HG02970 (cell line): ENCODE results near the gene BORCS8.
"Not testable (repeated sequence)": the region's sequence is repeated elsewhere in the genome, so short reads cannot be mapped to it uniquely, and the experiment has no call there.

ENCODE experiments used
- ATAC-seq: cut with Tn5 transposase; IDR thresholded peaks from one replicate; pipeline ENCODE4 v1.9.1; 2021; ENCODE audit warnings: mild to moderate bottlenecking, moderate library complexity, moderate number of reproducible peaks; ENCODE audit not compliant: unreplicated experiment, low FRiP score

Gene BORCS8

DNA sequence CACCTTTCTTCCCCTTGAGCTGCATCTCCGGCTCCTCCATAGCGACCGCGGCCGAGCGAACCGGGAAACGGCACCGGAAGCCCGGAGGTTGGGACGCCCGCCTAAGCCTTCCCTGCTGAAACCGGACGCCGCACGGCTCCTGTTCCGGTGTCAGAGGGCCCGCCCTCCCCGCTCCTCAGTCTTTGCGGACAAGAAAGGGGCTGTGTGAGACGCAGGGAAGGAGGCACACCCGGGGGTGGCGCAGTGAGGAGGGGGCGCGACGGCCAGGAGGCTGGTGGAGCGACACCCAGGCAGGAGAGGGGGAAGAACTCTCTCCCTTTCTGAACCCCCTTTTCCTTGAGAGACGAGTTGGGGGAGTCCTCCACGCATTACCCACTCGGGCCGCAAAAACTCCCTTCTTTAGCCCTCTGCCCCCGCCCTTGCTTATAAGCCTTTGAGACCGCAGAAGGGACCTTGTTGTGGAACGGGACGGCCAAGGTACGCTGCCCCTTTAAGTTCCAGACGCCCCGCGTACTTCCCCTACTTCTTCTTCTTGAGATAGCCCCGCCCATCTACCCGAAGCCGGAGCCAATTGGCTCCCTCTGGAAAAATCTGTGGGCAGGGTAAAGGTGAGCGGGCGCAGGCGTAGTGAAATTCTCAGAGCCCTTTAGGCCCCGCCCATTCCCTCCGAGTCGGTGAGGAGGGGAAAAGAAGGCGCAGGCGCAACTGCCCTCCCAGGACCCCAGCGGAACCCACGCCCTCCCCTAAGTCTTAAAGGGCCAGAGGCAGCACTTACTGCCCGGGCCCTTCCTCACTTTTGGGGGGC is at the start of gene BORCS8, which contains the start of gene RFXANK:
Gene BORCS8, minus strand, starts transcription at position 75 of the 805 bp plus-strand sequence. Its CDS starts 35 bp downstream, at position 40.
Gene RFXANK, plus strand, starts transcription at position 181 of the 805 bp plus-strand sequence. CDS start 1,689 bp downstream, outside the sequence.
- peak; percentile 86 for ATAC-seq

DNA sequence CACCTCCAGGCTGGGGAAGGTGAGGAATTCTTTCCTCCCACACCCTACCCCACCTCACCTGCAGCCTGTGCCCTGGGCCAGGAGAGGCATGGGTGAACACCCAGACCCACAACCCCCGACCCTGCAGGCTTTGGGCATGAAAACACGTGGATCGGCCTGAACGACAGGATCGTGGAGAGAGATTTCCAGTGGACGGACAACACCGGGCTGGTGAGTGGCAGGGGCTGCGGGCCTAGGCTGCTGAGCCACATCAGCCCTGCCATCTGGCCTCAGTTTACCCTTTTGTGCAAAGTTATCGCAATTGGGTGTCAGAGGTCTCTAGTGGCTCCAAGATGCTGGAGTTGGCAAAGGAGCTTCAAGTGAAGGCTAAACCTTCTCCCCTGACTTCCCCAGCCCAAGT is 48.5 kb upstream of the BORCS8 start:
- no peak for ATAC-seq

DNA sequence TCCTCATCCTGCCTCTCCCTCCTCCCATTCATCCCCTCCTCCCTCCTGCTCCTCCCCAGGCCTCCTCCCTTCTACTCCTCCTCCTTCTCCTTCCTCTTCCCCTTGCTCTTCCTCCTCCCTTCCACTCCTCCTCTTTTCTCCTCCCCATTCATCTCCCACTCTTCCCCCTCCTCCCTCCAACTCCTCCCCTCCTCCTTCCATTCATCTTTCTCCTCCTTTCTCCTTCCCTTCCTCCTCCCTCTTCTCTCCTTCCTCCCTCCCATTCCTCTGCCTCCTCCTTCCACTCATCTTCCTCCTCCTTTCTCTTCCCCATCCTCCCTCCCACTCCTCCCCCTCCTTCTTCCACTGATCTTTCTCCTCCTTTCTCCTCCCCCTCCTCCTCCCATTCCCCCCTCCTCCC is 47.7 kb upstream of the BORCS8 start:
- ATAC-seq = no peak

DNA sequence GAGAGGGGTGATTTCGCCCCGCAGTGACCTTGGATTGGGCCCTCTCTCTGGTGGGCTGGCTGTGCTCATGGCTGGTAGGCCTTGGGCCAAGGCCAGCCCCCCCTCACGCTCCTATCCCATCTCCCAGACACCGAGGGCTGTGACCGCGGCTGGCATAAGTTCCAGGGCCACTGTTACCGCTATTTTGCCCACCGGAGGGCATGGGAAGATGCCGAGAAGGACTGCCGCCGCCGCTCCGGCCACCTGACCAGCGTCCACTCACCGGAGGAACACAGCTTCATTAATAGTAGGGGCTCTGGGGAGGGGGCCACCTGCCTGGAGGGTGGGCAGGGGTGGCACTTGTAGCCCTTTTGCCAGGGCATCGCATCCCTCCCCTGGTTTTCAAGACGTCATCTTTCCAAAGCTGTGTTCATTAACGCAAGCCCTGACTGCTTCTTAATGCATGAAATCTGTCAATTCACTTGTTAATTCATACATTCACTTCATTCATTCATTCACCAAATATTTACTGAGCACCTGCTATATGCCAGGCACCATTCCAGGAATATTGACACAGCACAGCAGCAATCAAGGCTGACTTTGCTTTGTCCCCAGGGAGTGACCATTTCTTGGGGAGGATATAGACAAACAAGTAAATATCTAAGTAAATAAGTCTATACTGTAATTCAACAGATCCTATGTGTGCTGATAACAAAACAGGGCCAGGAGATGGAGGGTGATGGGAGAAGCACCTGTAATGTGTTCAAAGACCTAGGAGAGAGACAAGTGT is 46.4 kb upstream of the BORCS8 start:
- ATAC-seq = no peak

- no peak for ATAC-seq
Measured at GRCh38 chr19:19236173-19236572, 44.2 kb upstream of the BORCS8 start.

GRCh38 chr19:19234220-19234816 is 42.4 kb upstream of the BORCS8 start:
- no peak for ATAC-seq

DNA sequence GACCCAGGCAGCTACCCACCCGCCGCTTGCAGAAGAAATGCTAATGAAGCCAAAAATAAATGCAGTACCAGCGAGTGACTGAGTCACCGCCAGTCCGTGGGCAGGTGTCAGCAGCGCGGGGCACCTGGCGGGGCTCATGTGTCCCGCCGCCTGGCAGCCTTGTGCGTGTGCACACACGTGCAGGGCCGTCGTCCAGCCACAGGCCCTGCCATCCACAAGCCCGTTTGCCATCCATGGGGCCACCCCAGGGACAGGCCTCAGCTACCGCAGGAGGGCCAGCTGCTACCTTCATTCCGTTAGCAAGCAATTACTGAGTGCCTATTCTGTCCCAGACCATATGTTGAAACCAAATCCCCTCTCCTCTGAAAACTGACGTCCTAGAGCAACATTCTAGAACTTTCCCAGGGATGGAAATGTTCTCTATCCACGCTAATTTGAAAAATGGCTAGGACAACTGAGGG is 40.3 kb upstream of the BORCS8 start:
- ATAC-seq = no peak

- ATAC-seq = no peak
Measured at GRCh38 chr19:19230999-19231398, 39.0 kb upstream of the BORCS8 start.

DNA sequence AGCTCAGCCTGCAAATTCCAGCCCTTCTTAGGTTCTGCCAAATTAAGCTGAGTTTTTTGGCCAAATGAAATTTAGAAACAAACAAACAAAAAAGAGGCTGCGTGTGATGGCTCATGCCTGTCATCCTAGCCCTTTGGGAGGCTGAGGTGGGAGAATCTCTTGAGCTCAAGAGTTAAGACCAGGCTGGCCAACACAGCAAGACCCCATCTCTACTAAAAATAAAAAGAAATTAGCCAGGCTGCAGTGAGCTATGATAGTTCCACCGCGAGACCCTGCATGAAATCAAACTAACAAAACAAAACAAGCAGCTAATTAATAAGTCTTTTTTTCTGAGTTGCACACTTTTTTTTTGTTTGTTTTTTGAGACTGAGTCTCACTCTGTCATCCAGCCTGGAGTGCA is 37.7 kb upstream of the BORCS8 start:
- ATAC-seq = no peak

DNA sequence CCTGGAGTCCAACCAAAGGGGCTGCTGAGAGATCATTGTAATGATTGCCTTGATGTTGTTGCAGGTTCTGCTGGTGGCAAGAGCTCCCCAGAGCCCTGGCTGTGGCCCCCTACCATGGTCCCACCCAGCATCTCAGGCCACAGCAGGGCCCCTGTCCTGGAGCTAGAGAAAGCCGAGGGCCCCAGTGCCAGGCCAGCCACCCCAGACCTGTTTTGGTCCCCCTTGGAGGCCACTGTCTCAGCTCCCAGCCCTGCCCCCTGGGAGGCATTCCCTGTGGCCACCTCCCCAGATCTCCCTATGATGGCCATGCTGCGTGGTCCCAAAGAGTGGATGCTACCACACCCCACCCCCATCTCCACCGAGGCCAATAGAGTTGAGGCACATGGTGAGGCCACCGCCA is 35.3 kb upstream of the BORCS8 start:
- ATAC-seq = no peak

- no peak for ATAC-seq
Measured at GRCh38 chr19:19226663-19227062, 34.7 kb upstream of the BORCS8 start.

GRCh38 chr19:19226204-19226603 is 34.3 kb upstream of the BORCS8 start:
- ATAC-seq = no peak

GRCh38 chr19:19224852-19225494 is 33.0 kb upstream of the BORCS8 start:
- no peak for ATAC-seq

GRCh38 chr19:19224150-19224851 is 32.3 kb upstream of the BORCS8 start:
- no peak for ATAC-seq

- no peak for ATAC-seq
Measured at GRCh38 chr19:19223636-19224035, 31.7 kb upstream of the BORCS8 start.

DNA sequence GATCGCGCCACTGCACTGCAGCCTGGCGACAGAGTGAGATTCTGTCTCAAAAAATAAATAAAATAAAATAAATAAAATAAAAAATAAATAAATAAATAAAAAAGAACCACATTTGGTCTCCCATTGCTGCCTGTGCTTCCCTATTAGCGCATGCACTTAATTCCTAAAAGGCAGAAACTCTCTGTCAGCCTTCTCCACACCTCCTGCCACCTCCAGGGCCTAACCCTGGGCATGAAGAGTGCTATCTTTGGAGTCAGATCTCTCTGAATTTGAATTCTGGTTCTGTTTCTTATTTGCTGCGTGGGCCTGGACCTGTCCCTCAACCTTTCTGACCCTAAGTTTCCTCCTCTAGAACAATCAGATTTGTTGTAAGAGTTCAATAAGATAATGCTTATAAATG is 31.1 kb upstream of the BORCS8 start:
- no peak for ATAC-seq

GRCh38 chr19:19221000-19221399 is 29.0 kb upstream of the BORCS8 start:
- not testable (repeated sequence) for ATAC-seq

DNA sequence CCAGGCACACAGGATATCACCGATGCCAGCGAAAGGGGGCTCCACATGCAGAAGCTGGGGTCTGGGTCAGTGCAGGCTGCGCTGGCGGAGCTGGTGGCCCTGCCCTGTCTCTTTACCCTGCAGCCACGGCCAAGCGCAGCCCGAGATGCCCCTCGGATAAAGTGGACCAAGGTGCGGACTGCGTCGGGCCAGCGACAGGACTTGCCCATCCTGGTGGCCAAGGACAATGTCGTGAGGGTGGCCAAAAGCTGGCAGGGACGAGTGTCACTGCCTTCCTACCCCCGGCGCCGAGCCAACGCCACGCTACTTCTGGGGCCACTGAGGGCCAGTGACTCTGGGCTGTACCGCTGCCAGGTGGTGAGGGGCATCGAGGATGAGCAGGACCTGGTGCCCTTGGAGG is 27.0 kb upstream of the BORCS8 start:
- no peak for ATAC-seq

GRCh38 chr19:19217099-19217498 is 25.1 kb upstream of the BORCS8 start:
- ATAC-seq = no peak

- no peak for ATAC-seq
Measured at GRCh38 chr19:19215792-19216191, 23.8 kb upstream of the BORCS8 start.
